ENCODE measurements around the gene SOX1.

Gene SOX1

GRCh38 chr13:112119192-112120030 lies 52.5 kb downstream of the SOX1 start:
- no peak overlapping the region for H3K4me3 ChIP-seq (ENCODE audit: low read depth, low read length)
- TF ChIP-seq CTCF (IDR thresholded peaks at IDR 0.05; ENCODE audit: low read depth, low read length), result no peak

- TF ChIP-seq CTCF (IDR thresholded peaks at IDR 0.05; ENCODE audit: low read depth, low read length), result no peak
These were observed 53.1 kb downstream of the SOX1 start for GRCh38 chr13:112120031-112120373.

More at GRCh38 chr13:112120031-112120373, 53.1 kb downstream of the SOX1 start:
- no peak overlapping the region for H3K4me3 ChIP-seq (ENCODE audit: low read depth, low read length)
